Keratinocyte (primary cell): ENCODE data around the gene SEMA4G. TPM values are rescaled to one million over a fixed set of nuclear protein-coding genes. Genes with fewer than 3 reads are reported as not detected.

Source experiments
- DNase-seq: peaks from one replicate; pipeline ENCODE4 v3.0.0-alpha.2; 2011; ENCODE audit warnings: low read depth, missing footprints, low spot score
- FAIRE-seq: peaks from 2 replicates; lab custom pipeline; 2011; peaks lifted over from hg19 to GRCh38; lab: Jason Lieb, UNC
- H2AFZ ChIP-seq: 2 replicates; pipeline ENCODE4 v1.6.0; 2012; ENCODE audit warnings: low read length, control low read depth, inconsistent platforms; ENCODE audit not compliant: control insufficient read depth
- H3K27ac ChIP-seq: 2 replicates; pipeline ENCODE4 v1.5.1; 2011; ENCODE audit warnings: low read length; ENCODE audit not compliant: control insufficient read depth, insufficient read depth
- H3K27me3 ChIP-seq: 3 replicates; pipeline ENCODE4 v1.6.0; 2011; ENCODE audit warnings: low read length; ENCODE audit not compliant: control insufficient read depth, insufficient read depth; ENCODE audit errors: extremely low read depth
- H3K36me3 ChIP-seq, 2 experiments: 2 replicates in 1 of 2; 3 replicates in 1 of 2; pipeline ENCODE4 v1.5.1; 2011; ENCODE audit warnings: low read length in 2 of 2, mild to moderate bottlenecking in 1 of 2; ENCODE audit not compliant: control insufficient read depth in 2 of 2, insufficient read depth in 2 of 2; ENCODE audit errors: extremely low read depth in 1 of 2
- H3K4me1 ChIP-seq: 3 replicates; pipeline ENCODE4 v1.5.1; 2011; ENCODE audit warnings: low read length; ENCODE audit not compliant: control insufficient read depth, insufficient read depth; ENCODE audit errors: extremely low read depth
- H3K4me2 ChIP-seq: 3 replicates; pipeline ENCODE4 v1.6.0; 2011; ENCODE audit warnings: low read depth, low read length; ENCODE audit not compliant: control insufficient read depth, insufficient read depth; ENCODE audit errors: extremely low read depth
- H3K4me3 ChIP-seq, 3 experiments: fragments of 200-600 bp in 1 of 3; sonication (generic) in 1 of 3; 2 replicates in 2 of 3; 3 replicates in 1 of 3; pipeline ENCODE4 v1.5.1; 2011 to 2016; ENCODE audit warnings: low read length in 3 of 3, mild to moderate bottlenecking in 3 of 3, control low read depth in 2 of 3, inconsistent platforms in 1 of 3, low read depth in 1 of 3, mixed read lengths in 1 of 3, mixed run types in 1 of 3, moderate library complexity in 1 of 3; ENCODE audit not compliant: control insufficient read depth in 2 of 3, insufficient read depth in 2 of 3; ENCODE audit errors: extremely low read depth in 1 of 3
- H3K79me2 ChIP-seq: 2 replicates; pipeline ENCODE4 v1.6.0; 2012; ENCODE audit warnings: low read length; ENCODE audit not compliant: control insufficient read depth, insufficient read depth
- H3K9ac ChIP-seq: 3 replicates; pipeline ENCODE4 v1.6.0; 2011; ENCODE audit warnings: low read length; ENCODE audit not compliant: control insufficient read depth, insufficient read depth; ENCODE audit errors: extremely low read depth
- H3K9me1 ChIP-seq: 3 replicates; pipeline ENCODE4 v1.6.0; 2011; ENCODE audit warnings: low read length; ENCODE audit not compliant: control insufficient read depth, insufficient read depth; ENCODE audit errors: extremely low read depth
- H3K9me3 ChIP-seq: 2 replicates; pipeline ENCODE4 v1.5.1; 2012; ENCODE audit warnings: low read depth, low read length; ENCODE audit not compliant: control insufficient read depth
- H4K20me1 ChIP-seq: 3 replicates; pipeline ENCODE4 v1.6.0; 2011; ENCODE audit warnings: low read length; ENCODE audit not compliant: control insufficient read depth, insufficient read depth; ENCODE audit errors: extremely low read depth
- EZH2 ChIP-seq: IDR thresholded peaks from one replicate; pipeline ENCODE4 v1.6.1; 2012; ENCODE audit warnings: inconsistent platforms, mild to moderate bottlenecking, low read length, moderate library complexity
- dilution Hi-C: fragments of 300-500 bp; cut with MboI; formaldehyde crosslinking; loops from one replicate; pipeline ENCODE4 v1.7.0; 2020; ENCODE audit warnings: low sequenced_read_pairs; ENCODE audit not compliant: extremely low pct_ligation_motif_present
- polyA plus RNA-seq, 5 experiments: library from polyadenylated mRNA; depleted of rRNA in 3 of 5; stranded (reverse) in 3 of 5; stranded (forward) in 1 of 5; unstranded in 1 of 5; fragments of >200 nt; gene quantifications; 1 replicate in 1 of 5; 2 replicates in 3 of 5; 3 replicates in 1 of 5; pipeline versions ENCODE4 v1.2.1 to v1.2.3, GENCODE V29; 2011 to 2012; ENCODE audit warnings: missing spikeins in 2 of 5, low read depth in 1 of 5, low replicate concordance in 1 of 5
- TF ChIP-seq, protein P1 (sequence below), 3 experiments: IDR thresholded peaks in 1 of 3; conservative IDR thresholded peaks in 1 of 3; optimal IDR thresholded peaks in 1 of 3; 2 replicates in 2 of 3; 3 replicates in 1 of 3; pipeline versions ENCODE3 to v1.5.1; 2011; ENCODE audit warnings: low read length in 3 of 3, mild to moderate bottlenecking in 3 of 3, moderate library complexity in 2 of 3, control low read depth in 1 of 3, inconsistent platforms in 1 of 3; ENCODE audit not compliant: insufficient read depth in 2 of 3; ENCODE audit errors: extremely low read depth in 1 of 3

SEMA4G gene
- polyA plus RNA-seq, 1 donor (not counting 4 experiments of a cell fraction or from before 2014, with no cell fraction given): 1.2 TPM

- H3K4me3 ChIP-seq: no peak overlapping the region
- no peak overlapping the region for H3K9ac ChIP-seq
- no peak overlapping the region for H2AFZ ChIP-seq
- no peaks in the 10 kb centered on the region for H3K27me3 ChIP-seq
- H3K9me3 ChIP-seq: no peaks in the 10 kb centered on the region
- H3K4me1 ChIP-seq: no peaks in the 10 kb centered on the region
- TF ChIP-seq, protein P1, sequence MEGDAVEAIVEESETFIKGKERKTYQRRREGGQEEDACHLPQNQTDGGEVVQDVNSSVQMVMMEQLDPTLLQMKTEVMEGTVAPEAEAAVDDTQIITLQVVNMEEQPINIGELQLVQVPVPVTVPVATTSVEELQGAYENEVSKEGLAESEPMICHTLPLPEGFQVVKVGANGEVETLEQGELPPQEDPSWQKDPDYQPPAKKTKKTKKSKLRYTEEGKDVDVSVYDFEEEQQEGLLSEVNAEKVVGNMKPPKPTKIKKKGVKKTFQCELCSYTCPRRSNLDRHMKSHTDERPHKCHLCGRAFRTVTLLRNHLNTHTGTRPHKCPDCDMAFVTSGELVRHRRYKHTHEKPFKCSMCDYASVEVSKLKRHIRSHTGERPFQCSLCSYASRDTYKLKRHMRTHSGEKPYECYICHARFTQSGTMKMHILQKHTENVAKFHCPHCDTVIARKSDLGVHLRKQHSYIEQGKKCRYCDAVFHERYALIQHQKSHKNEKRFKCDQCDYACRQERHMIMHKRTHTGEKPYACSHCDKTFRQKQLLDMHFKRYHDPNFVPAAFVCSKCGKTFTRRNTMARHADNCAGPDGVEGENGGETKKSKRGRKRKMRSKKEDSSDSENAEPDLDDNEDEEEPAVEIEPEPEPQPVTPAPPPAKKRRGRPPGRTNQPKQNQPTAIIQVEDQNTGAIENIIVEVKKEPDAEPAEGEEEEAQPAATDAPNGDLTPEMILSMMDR (optimal IDR thresholded peaks at IDR 0.05 in 1 of 3, IDR thresholded peaks at IDR 0.05 in 1 of 3, conservative IDR thresholded peaks at IDR 0.05 in 1 of 3; ENCODE audit: extremely low read depth in 1 of 3, insufficient read depth in 2 of 3, low read length in 3 of 3): no peak
- dilution Hi-C loops: no loop called here
- no peak overlapping the region for H3K4me2 ChIP-seq
- H3K9me1 ChIP-seq: no peaks in the 10 kb centered on the region
- H4K20me1 ChIP-seq: no peaks in the 10 kb centered on the region
- no peak overlapping the region for H3K27ac ChIP-seq
- H3K36me3 ChIP-seq: peaks cover 3 to 14% of the 10 kb centered on the region in 2 experiments
- H3K79me2 ChIP-seq: no peaks in the 10 kb centered on the region
- no peak for DNase-seq
- FAIRE-seq: no peak
These were observed 20.4 kb upstream of the SEMA4G start for GRCh38 chr10:100948916-100949315.

DNA sequence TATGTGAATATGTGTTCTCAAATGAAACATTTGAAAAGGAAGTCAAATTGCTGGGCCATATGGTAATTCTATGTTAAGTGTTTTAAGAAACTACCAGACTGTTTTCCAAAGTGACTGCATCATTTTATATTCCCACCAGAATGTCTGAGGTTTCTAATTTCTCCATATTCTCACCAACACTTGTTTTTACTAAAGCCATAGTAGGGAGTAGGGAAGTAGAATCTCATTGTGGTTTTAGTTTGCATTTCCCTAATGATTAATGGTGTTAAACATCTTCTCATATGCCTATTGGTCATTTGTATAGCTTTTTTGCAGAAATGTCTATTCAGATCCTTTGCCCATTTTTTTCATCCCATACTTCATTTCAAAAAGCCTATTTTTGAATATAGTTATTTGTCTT lies 9.1 kb upstream of the SEMA4G start:
- no peak overlapping the region for H3K9ac ChIP-seq
- H3K27ac ChIP-seq: no peak overlapping the region
- H4K20me1 ChIP-seq: no peaks in the 10 kb centered on the region
- DNase-seq (no peak), FAIRE-seq (no peak)
- H3K9me3 ChIP-seq: no peaks in the 10 kb centered on the region
- dilution Hi-C loops: no loop called here
- peaks cover 5 to 14% of the 10 kb centered on the region in 2 experiments for H3K36me3 ChIP-seq
- H3K4me3 ChIP-seq: no peak overlapping the region
- H3K79me2 ChIP-seq: no peaks in the 10 kb centered on the region
- no peak overlapping the region for H3K4me2 ChIP-seq
- no peak overlapping the region for H2AFZ ChIP-seq
- no peaks in the 10 kb centered on the region for H3K9me1 ChIP-seq
- H3K27me3 ChIP-seq: no peaks in the 10 kb centered on the region
- TF ChIP-seq EZH2: no peak
- TF ChIP-seq, protein P1 (optimal IDR thresholded peaks at IDR 0.05 in 1 of 3, IDR thresholded peaks at IDR 0.05 in 1 of 3, conservative IDR thresholded peaks at IDR 0.05 in 1 of 3; ENCODE audit: extremely low read depth in 1 of 3, insufficient read depth in 2 of 3, low read length in 3 of 3): no peak
- H3K4me1 ChIP-seq: no peaks in the 10 kb centered on the region
